Measurements from ENCODE around the gene SVOP. TPM values are rescaled to one million over a fixed set of nuclear protein-coding genes. Genes with fewer than 3 reads are reported as not detected.

The SVOP gene
- total and polyA plus RNA-seq, 2 experiments from 2014 or later: 0.10 TPM; not detected in 1

GRCh38 chr12:108996320-108996719, 24.5 kb downstream of the SVOP start (continued):
- no peak for TF ChIP-seq CTCF (conservative IDR thresholded peaks at IDR 0.05; ENCODE audit: low read depth in 2 of 2)
- no peak for TF ChIP-seq EZH2phosphoT487 (IDR thresholded peaks at IDR 0.05; ENCODE audit: unreplicated experiment)
- no peak for TF ChIP-seq ETS1 (IDR thresholded peaks at IDR 0.05)
- no peak for TF ChIP-seq ZNF114 (CRISPR knock-in tag; IDR thresholded peaks at IDR 0.05)
- TF ChIP-seq CREB1 (CRISPR knock-in tag; IDR thresholded peaks at IDR 0.05; ENCODE audit: low read depth): no peak

GRCh38 chr12:108995370-108995992, 25.4 kb downstream of the SVOP start:
- 0 out of 2 replicates have a peak, but pooled peaks cover 7% of the 10 kb centered on the region for H3K9me2 ChIP-seq (ENCODE audit: insufficient read depth)
- DNase-seq (ENCODE audit: low spot score) (no peak), ATAC-seq (no peak)
- Mint-ChIP-seq H3K9me3 (peaks cover 21% of the 10 kb centered on the region), H3K36me3 (ENCODE audit: low read depth) (peaks cover 11% of the 10 kb centered on the region; the same call in 2 of the 3 replicates), H3K27ac (no peak overlapping the region), H3K27me3 (ENCODE audit: insufficient read depth, low read depth, poor library complexity) (peaks cover 5% of the 10 kb centered on the region), H3K4me1 (no peaks in the 10 kb centered on the region; the same call in 1 of the 3 replicates), H3K4me3 (no peak overlapping the region)
- no peak overlapping the region for H3K4me3 ChIP-seq
- no peak overlapping the region for H2AFZ ChIP-seq
- no peaks in the 10 kb centered on the region for H3K79me2 ChIP-seq (replicated peaks; ENCODE audit: insufficient read depth)
- H3K36me3 ChIP-seq (ENCODE audit: insufficient read depth): no peaks in the 10 kb centered on the region; the same call in 1 of the 2 replicates
- no peak overlapping the region for H3K4me2 ChIP-seq
- H3K4me1 ChIP-seq (ENCODE audit: insufficient read depth): no peaks in the 10 kb centered on the region
- H3F3A ChIP-seq (replicated peaks; ENCODE audit: low read depth): no peaks in the 10 kb centered on the region
- H4K20me1 ChIP-seq (replicated peaks; ENCODE audit: insufficient read depth): no peaks in the 10 kb centered on the region
- H3K27ac ChIP-seq (ENCODE audit: low read depth): no peak overlapping the region
- no peaks in the 10 kb centered on the region for H3K27me3 ChIP-seq (ENCODE audit: insufficient read depth)
- TF ChIP-seq ZNF331 (CRISPR knock-in tag; IDR thresholded peaks at IDR 0.05; ENCODE audit: low read depth) (no peak), CTCF (conservative IDR thresholded peaks at IDR 0.05; ENCODE audit: low read depth in 2 of 2) (no peak), EZH2 (IDR thresholded peaks at IDR 0.05; ENCODE audit: low read depth, unreplicated experiment) (no peak), ZNF114 (CRISPR knock-in tag; IDR thresholded peaks at IDR 0.05) (no peak), CREB1 (CRISPR knock-in tag; IDR thresholded peaks at IDR 0.05; ENCODE audit: low read depth) (no peak), EZH2phosphoT487 (IDR thresholded peaks at IDR 0.05; ENCODE audit: unreplicated experiment) (no peak), POLR2AphosphoS5 (IDR thresholded peaks at IDR 0.05; ENCODE audit: low read depth) (no peak), ZNF462 (CRISPR knock-in tag; IDR thresholded peaks at IDR 0.05) (no peak), STAT1 (IDR thresholded peaks at IDR 0.05; ENCODE audit: unreplicated experiment) (no peak), NANOG (IDR thresholded peaks at IDR 0.05; ENCODE audit: borderline replicate concordance) (no peak), JUNB (IDR thresholded peaks at IDR 0.05; ENCODE audit: unreplicated experiment) (no peak)

All from GM23338 (cell line).